Activated gamma-delta T cell (primary cell): ENCODE measurements around the gene HCK.

Experiments used
- DNase-seq: peaks from one replicate; lab custom pipeline; 2025; lab: John Stamatoyannopoulos, UW

HCK gene

DNA sequence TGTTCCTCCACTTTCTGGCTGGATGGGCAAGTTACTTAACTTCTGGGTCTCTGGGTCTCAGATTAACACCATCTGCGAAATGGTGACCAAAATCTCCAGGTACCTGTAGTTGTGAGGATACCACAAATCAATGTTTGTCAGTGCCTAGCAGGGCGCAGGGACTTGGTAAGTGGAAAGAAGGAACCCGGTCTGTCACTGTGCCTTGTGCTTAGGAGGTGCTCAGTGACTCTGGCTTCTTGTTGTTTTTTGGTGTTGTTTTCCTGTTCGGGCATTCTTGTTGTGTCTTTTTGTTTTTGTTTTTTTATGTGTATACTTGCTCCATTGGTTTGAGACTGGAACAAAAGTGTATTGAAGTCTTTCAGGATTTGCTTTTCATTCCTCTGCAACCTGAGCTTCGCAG is 75.3 kb downstream of the HCK start:
- DNase-seq: no peak

DNA sequence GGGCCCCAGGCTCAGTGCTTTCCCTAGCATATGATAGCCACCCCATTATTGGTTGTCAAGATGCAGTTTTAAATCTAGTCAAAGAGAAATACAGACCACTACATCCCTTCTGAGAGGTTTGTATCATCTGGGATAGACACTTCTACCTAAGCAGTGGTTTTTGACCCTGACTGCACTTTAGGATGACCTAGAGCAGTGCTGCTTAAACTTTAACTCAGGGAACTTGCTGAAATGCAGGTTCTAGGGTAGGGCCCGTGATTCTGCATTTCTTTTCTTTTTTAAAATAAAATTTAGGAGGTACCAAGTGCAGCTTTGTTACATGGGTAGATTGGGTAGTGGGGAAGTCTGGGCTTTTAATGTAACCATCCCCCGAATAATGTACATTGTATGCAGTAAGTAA is 76.1 kb downstream of the HCK start:
- no peak for DNase-seq

- no peak for DNase-seq
Observed at GRCh38 chr20:32129863-32130262, 77.8 kb downstream of the HCK start.

- DNase-seq: no peak
Observed at GRCh38 chr20:32130352-32130751, 78.3 kb downstream of the HCK start.

- DNase-seq: no peak
Observed at GRCh38 chr20:32130965-32131364, 78.9 kb downstream of the HCK start.

DNA sequence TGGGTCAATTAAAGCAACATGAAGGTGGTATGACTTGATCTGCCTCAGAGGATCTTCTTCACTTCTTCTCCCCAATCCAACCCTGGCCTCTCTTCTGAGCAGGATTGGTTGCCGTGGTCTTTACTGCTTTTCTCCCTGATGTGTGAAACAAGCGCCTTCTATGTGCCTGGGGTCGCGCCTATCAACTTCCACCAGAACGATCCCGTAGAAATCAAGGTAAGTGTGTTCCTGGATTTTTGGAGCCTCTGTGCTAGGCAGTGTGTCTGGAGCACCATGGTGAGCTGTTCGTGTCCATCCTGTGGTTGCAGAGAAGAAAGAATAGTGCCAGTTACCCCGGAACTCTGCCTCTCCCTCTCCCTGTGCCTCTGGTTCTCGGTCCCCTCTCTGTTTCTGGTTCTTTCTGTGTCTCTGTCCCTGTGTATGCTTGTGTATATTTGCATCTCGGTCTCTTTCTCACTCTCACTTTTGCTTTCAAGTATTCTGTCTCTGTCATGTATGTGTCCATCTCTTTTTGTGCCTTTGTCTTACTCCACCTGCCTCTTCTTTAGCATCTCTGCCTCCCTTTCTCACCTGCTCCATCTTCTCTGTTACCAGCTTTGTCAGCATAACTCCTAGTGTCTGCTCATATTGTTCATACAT is 81.0 kb downstream of the HCK start:
- no peak for DNase-seq

DNA sequence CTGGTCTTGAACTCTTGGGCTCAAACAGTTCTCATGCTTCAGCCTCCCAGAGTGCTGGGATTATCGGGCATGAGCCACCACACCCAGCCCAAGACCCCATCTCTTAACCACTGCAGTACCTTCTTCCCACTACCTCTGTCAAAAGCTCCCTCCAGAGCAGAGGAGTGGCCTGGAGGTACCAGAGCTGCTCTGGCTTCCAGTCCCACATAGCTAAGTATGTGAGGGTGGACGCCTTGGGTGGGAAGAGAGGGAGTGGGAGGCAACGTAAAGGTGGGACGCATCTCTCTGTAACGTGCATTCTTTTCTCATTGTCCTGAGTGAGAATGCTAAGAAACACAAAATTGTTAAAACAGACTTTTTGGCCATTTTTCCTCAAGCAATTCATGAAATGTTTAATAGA is 82.0 kb downstream of the HCK start:
- no peak for DNase-seq

DNA sequence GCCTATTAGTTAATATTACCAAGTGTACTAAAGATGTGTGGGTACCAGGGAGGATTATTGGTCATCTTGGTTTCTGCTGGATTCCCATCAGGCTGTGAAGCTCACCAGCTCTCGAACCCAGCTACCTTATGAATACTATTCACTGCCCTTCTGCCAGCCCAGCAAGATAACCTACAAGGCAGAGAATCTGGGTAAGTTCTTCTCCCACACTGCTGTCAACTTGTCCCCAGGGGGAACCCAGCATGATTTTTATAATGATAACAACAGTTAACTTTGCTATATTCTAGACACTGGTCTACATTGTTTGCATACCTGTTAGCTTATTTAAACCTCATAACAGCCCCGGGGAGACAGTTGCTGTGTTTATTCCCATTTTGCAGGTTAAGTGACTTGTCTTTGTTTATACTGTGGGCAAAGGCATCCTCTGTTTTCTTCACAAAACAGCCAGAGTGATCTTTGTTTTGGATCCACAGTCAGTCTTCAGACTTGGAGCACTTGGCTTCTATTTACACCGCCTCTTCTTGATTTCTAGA is 84.0 kb downstream of the HCK start:
- no peak for DNase-seq

GRCh38 chr20:32138921-32139320 is 86.9 kb downstream of the HCK start:
- no peak for DNase-seq

DNA sequence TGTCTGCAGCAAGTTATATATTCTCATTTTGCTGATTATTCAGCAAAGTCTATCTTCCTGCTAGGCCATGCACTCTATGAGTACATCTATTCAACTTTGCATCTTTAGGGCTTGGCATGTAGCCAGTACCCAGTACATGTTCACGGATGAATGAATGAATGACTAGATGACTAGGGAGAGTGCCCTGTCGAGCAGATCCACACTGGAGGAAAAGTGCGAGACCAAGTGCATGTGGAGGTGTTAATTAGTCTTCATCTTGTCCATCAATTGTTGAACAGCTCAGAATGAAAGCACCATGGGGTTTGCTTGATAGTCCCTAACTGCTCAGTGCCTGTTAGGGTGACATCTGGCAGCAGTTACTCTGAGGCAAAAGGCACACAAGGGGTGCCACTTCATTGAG is 87.9 kb downstream of the HCK start:
- no peak for DNase-seq

- no peak for DNase-seq
Observed at GRCh38 chr20:32140603-32141002, 88.6 kb downstream of the HCK start.

DNA sequence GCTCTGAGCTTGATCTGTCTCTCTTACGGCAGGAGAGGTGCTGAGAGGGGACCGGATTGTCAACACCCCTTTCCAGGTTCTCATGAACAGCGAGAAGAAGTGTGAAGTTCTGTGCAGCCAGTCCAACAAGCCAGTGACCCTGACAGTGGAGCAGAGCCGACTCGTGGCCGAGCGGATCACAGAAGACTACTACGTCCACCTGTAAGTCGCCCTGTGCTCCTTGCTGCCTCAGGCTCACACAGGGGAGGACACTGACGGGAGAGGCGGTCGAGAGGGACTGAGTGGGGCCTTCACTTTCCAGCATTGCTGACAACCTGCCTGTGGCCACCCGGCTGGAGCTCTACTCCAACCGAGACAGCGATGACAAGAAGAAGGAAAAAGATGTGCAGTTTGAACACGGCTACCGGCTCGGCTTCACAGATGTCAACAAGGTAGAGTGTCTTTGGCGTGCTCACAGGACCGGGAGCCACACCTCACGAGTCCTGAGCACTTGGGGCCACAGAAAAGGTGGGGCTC is 89.5 kb downstream of the HCK start:
- DNase-seq: no peak

GRCh38 chr20:32142088-32142487 is 90.0 kb downstream of the HCK start:
- no peak for DNase-seq

- DNase-seq: no peak
Observed at GRCh38 chr20:32142991-32143390, 90.9 kb downstream of the HCK start.

GRCh38 chr20:32144898-32145662 is 93.0 kb downstream of the HCK start:
- no peak for DNase-seq

- DNase-seq: no peak
Observed at GRCh38 chr20:32149566-32150170, 97.6 kb downstream of the HCK start.

- DNase-seq: no peak
Observed at GRCh38 chr20:32150291-32150848, 98.3 kb downstream of the HCK start.
